Activated CD4-positive, alpha-beta T cell treated with anti-CD3 and anti-CD28 coated beads, Interleukin-2, amount 10 ng/mL, durations not matched to agents 24 days and 14 days (primary cell): ENCODE data around the gene RUFY1. TPM values are rescaled to one million over a fixed set of nuclear protein-coding genes. Genes with fewer than 3 reads are reported as not detected.
A peak's percentile ranks its signal among the peaks of the same experiment; 100 is the strongest.
"Not testable (repeated sequence)": the region's sequence is repeated elsewhere in the genome, so short reads cannot be mapped to it uniquely, and the experiment has no call there.

ENCODE experiments used
- DNase-seq: peaks from one replicate; pipeline ENCODE4 v3.0.0; 2022
- H3K27ac Mint-ChIP-seq: one replicate; pipeline ENCODE4 v1.8.0; 2022; ENCODE audit warnings: mild to moderate bottlenecking, mixed read lengths
- H3K27me3 Mint-ChIP-seq: one replicate; pipeline ENCODE4 v1.8.0; 2022; ENCODE audit warnings: mixed read lengths
- H3K36me3 Mint-ChIP-seq: one replicate; pipeline ENCODE4 v1.8.0; 2022; ENCODE audit warnings: low read depth, mild to moderate bottlenecking, mixed read lengths
- H3K4me1 Mint-ChIP-seq: one replicate; pipeline ENCODE4 v1.8.0; 2021; ENCODE audit warnings: mixed read lengths
- H3K4me3 Mint-ChIP-seq: one replicate; pipeline ENCODE4 v1.8.0; 2022; ENCODE audit warnings: mild to moderate bottlenecking, moderate library complexity, mixed read lengths
- H3K9me3 Mint-ChIP-seq: one replicate; pipeline ENCODE4 v1.8.0; 2021; ENCODE audit warnings: mixed read lengths
- intact Hi-C: fragments of 100-400 bp; cut with micrococcal nuclease; formaldehyde crosslinking; loops from one replicate; pipeline ENCODE4 v1.15.1; 2023
- total RNA-seq: library from RNA; stranded (reverse); gene quantifications from 2 replicates; pipeline ENCODE4 v1.2.3, GENCODE V29; 2022

RUFY1 gene
- total RNA-seq, 1 donor from 2014 or later, result 38.8 TPM

DNA sequence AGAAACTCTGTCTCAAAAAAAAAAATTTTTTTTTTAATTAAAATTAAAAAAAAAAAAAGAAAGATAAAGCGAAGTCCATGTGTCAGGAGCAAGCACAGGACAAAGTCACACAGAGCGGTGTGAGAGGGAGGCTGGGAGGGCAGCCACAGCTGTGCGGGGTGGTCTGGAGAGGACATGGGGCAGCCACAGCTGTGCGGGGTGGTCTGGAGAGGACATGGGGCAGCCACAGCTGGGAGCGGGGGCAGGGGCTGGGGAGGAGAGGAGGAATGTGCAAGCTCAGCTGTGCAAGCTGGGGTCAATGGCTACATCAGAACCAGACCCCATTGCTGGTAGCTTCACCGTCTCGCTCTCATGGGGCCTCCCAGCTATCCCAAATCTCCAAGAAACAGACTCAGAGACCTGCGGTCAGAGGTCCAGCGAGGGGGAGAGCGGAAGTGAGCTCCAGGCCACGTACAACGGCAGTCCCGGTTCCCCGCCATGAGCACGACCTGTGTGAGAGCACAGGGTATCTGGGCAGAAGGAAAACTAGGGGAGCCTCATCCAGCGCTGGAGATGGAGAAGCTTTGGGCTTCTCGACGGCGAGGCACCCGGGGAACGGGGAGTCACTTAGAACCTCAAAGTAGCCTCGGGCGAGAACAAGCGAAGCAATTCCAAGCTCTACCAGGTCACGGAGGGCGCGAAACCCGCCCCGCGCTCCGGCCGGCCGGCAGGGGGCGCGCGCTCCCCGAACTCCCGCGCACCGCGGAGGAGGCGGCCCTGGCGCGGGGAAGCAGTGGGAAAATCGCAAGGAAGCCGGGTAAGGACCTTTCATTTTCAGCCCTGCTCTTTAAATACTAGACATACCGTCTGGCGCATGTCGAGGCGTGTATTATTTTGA lies 107.2 kb downstream of the RUFY1 start:
- DNase-seq, H3K4me1 Mint-ChIP-seq, H3K36me3 Mint-ChIP-seq, intact Hi-C loops, H3K9me3 Mint-ChIP-seq, H3K27ac Mint-ChIP-seq, H3K27me3 Mint-ChIP-seq: not testable (repeated sequence)
- H3K4me3 Mint-ChIP-seq, result peak overlapping the region; percentile 83

DNA sequence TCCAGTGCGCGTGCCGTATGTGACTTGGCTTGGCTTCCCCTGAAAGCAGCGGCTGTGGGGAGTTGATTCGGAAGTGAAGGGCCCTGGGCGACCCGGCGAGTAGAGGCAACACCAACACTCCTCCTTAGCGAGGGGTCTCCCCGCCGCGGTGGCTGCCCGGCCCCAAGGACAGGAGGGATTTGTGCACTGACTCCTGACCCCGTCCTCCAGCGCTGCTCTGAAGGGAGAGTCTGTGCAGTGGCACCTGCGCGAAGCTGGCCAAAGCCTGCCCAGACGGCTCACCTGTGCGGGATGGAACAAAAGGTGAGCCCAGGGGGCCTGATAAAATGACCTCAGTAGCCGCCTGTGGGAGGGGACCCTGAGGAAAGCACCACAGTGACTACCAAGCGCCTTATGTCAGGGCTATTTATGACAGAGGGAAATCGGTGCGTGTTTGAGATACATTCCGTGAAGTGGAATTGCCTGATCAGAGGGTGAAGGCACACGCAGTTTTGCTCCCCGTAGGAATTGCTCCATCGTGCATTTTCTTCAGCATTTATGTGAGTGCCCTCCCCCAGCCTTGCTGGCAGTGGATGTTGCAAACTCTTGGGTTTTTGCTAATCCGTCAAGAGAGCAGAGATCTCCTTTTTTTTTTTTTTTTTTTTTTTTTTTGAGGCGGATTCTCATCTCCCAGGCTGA lies 108.0 kb downstream of the RUFY1 start:
- intact Hi-C loops, H3K27ac Mint-ChIP-seq, H3K27me3 Mint-ChIP-seq, H3K9me3 Mint-ChIP-seq, H3K4me1 Mint-ChIP-seq, H3K36me3 Mint-ChIP-seq: not testable (repeated sequence)
- DNase-seq, result peak; percentile 70
- H3K4me3 Mint-ChIP-seq, result peak overlapping the region; percentile 83

Other genes starting within 250 kb of the RUFY1 start
- not detected in 2 replicates for gene ADAMTS2, start 205.1 kb upstream of the RUFY1 start, total RNA-seq
- gene HNRNPH1, start 73.1 kb downstream of the RUFY1 start, total RNA-seq, result 952 and 964 TPM in 2 replicates
- 0.45 and 0.63 TPM in 2 replicates for gene CBY3, start 130.5 kb downstream of the RUFY1 start, total RNA-seq
- 514 and 546 TPM in 2 replicates for gene CANX, start 148.4 kb downstream of the RUFY1 start, total RNA-seq
- gene MAML1, start 182.3 kb downstream of the RUFY1 start, total RNA-seq, result 34.6 and 37.3 TPM in 2 replicates
- gene LTC4S, start 243.4 kb downstream of the RUFY1 start, total RNA-seq, result 0.88 and 1.6 TPM in 2 replicates